ENCODE data around the gene BYSL. TPM values are rescaled to one million over a fixed set of nuclear protein-coding genes. Genes with fewer than 3 reads are reported as not detected.

BYSL gene
- total RNA-seq, 4 donors from 2014 or later = 2.8 to 6.1 (median 4.2) TPM

DNA sequence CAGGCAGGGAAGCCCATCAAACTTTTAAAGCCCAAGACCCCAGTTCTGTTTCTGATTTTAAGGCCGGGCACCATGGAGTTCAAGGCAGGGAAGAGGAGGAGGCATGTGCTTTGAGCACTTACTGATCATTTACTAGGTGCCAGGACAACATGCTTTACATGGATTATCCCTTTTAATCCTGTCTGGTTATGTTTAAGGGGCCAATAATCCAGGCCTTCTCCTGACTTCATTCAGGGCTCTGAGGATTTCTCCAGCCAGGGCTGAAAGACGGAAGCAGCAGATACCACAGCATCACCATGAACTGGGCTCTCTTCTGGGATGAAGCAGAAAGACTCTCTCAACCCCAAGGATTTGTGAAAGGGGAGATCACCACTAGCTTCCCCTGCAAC is 16.2 kb downstream of the BYSL start:
- H3K36me3 ChIP-seq = peaks cover 26 to 30% of the 10 kb centered on the region in 2 donors
- WGBS, 2 donors = 70 to 75% methylated on average over 2 of the region's 2 CpGs
- intact Hi-C loops (cut with DNase I) = loop anchor here (5.0 kb wide), 2 partner anchors 90 to 105 kb away; no protein-coding TSS in a partner anchor
- DNase-seq = no peak
- no peak overlapping the region for H3K27ac ChIP-seq
- TF ChIP-seq, protein P1, sequence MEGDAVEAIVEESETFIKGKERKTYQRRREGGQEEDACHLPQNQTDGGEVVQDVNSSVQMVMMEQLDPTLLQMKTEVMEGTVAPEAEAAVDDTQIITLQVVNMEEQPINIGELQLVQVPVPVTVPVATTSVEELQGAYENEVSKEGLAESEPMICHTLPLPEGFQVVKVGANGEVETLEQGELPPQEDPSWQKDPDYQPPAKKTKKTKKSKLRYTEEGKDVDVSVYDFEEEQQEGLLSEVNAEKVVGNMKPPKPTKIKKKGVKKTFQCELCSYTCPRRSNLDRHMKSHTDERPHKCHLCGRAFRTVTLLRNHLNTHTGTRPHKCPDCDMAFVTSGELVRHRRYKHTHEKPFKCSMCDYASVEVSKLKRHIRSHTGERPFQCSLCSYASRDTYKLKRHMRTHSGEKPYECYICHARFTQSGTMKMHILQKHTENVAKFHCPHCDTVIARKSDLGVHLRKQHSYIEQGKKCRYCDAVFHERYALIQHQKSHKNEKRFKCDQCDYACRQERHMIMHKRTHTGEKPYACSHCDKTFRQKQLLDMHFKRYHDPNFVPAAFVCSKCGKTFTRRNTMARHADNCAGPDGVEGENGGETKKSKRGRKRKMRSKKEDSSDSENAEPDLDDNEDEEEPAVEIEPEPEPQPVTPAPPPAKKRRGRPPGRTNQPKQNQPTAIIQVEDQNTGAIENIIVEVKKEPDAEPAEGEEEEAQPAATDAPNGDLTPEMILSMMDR (IDR thresholded peaks at IDR 0.05) = no peak
- TF ChIP-seq POLR2A (IDR thresholded peaks at IDR 0.05) = no peak
- H3K9me3 ChIP-seq = no peaks in the 10 kb centered on the region
- peaks cover 19 to 37% of the 10 kb centered on the region in 2 donors for H3K4me1 ChIP-seq
- no peak overlapping the region for H3K4me3 ChIP-seq (replicated peaks in 1 of 3)
- H3K27me3 ChIP-seq = no peaks in the 10 kb centered on the region

DNA sequence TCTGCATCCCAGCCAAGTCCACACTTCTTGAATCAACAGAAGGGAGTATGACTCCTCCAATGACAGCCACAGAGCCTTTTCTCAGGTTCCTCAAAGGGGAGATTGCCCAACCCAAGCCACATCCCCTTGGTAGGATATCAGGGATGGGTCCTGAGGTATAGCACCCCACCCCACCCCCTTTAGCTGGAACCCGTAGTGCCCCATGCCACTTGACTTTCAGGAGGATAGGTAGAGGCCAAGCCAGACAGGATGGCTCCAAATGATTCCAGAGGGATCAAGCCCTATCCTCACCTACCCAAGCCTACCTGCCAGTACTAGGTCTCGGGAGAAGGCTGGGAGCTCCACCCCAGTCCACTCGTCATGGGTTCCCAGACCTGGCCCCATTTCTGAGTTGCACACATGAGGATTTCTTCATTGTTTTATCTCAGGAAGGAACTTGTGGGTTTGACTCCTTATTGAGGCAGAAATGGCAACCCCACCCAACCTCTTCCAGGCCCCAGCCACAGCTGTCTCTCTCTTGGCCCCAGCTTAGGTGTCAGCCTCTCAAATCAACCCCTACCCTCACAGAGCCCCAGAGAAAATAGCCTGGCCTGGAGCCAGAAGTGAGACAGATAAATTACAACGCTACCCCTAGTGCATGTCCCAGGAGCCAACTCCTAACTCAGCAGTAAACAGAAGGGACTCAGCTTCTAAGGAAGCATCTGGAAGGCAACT is 16.7 kb downstream of the BYSL start:
- 74 to 75% methylated on average over 4 of the region's 4 CpGs for WGBS, 2 donors
- Histone ChIP-seq H3K27me3 (no peaks in the 10 kb centered on the region), H3K9me3 (no peaks in the 10 kb centered on the region), H3K27ac (peak overlapping the region in 2 of 3 donors; percentile 2 to 19), H3K4me3 (replicated peaks in 1 of 3) (no peak overlapping the region), H3K36me3 (peaks cover 20 to 24% of the 10 kb centered on the region in 2 donors), H3K4me1 (peaks cover 20 to 38% of the 10 kb centered on the region in 2 donors)
- intact Hi-C loops (cut with DNase I) = loop anchor here (5.0 kb wide), 2 partner anchors 91 to 104 kb away; no protein-coding TSS in a partner anchor
- DNase-seq = no peak
- TF ChIP-seq, protein P1 (IDR thresholded peaks at IDR 0.05) = no peak
- no peak for TF ChIP-seq POLR2A (IDR thresholded peaks at IDR 0.05)

GRCh38 chr6:41938590-41939175 is 17.4 kb downstream of the BYSL start:
- H3K9me3 ChIP-seq = no peaks in the 10 kb centered on the region
- 79 to 85% methylated on average over 5 of the region's 5 CpGs for WGBS, 2 donors
- no peaks in the 10 kb centered on the region for H3K27me3 ChIP-seq
- peaks cover 18 to 22% of the 10 kb centered on the region in 2 donors for H3K36me3 ChIP-seq
- no peak overlapping the region for H3K4me3 ChIP-seq (replicated peaks in 1 of 3)
- peaks cover 20 to 38% of the 10 kb centered on the region in 2 donors for H3K4me1 ChIP-seq
- DNase-seq = no peak
- TF ChIP-seq, protein P1 (IDR thresholded peaks at IDR 0.05) = no peak
- intact Hi-C loops (cut with DNase I) = loop anchor here (5.0 kb wide), 2 partner anchors 91 to 104 kb away; no protein-coding TSS in a partner anchor
- peak overlapping the region in 2 of 3 donors; percentile 2 to 19 for H3K27ac ChIP-seq

- Histone ChIP-seq H3K4me3 (replicated peaks in 1 of 3) (no peak overlapping the region), H3K27ac (peak overlapping the region in 2 of 3 donors; percentile 19 to 38), H3K36me3 (peaks cover 15 to 18% of the 10 kb centered on the region in 2 donors), H3K4me1 (peaks cover 20 to 38% of the 10 kb centered on the region in 2 donors), H3K9me3 (no peaks in the 10 kb centered on the region), H3K27me3 (no peaks in the 10 kb centered on the region)
- DNase-seq = no peak
- intact Hi-C loops (cut with DNase I) = loop anchor here (5.0 kb wide), 2 partner anchors 92 to 103 kb away; no protein-coding TSS in a partner anchor
- no peak for TF ChIP-seq POLR2A (IDR thresholded peaks at IDR 0.05)
- TF ChIP-seq, protein P1 (IDR thresholded peaks at IDR 0.05) = no peak
- WGBS, 2 donors = 55 to 66% methylated on average over 9 to 11 of the region's 11 CpGs
These were observed 18.0 kb downstream of the BYSL start for GRCh38 chr6:41939176-41939847.

Data from thyroid gland (tissue), 4 donors.